ENCODE data around the gene SAMD4B.

DNA sequence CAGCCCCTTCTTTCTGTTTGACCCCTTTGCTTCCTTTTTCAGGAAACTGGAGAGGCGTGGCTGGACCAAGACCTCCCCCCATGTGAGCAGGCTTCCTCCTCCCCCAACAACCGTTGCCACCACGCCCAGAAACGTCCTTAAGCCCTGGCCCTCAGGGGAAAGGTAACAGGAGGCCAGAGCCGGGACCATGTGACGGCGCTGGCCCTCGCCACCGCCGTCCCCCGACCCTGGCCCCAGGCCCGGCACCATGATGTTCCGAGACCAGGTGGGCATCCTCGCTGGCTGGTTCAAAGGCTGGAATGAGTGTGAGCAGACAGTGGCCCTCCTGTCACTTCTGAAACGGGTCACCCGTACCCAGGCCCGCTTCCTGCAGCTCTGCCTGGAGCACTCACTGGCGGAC is 14.4 kb downstream of the SAMD4B start:
- TF ChIP-seq, protein P1, sequence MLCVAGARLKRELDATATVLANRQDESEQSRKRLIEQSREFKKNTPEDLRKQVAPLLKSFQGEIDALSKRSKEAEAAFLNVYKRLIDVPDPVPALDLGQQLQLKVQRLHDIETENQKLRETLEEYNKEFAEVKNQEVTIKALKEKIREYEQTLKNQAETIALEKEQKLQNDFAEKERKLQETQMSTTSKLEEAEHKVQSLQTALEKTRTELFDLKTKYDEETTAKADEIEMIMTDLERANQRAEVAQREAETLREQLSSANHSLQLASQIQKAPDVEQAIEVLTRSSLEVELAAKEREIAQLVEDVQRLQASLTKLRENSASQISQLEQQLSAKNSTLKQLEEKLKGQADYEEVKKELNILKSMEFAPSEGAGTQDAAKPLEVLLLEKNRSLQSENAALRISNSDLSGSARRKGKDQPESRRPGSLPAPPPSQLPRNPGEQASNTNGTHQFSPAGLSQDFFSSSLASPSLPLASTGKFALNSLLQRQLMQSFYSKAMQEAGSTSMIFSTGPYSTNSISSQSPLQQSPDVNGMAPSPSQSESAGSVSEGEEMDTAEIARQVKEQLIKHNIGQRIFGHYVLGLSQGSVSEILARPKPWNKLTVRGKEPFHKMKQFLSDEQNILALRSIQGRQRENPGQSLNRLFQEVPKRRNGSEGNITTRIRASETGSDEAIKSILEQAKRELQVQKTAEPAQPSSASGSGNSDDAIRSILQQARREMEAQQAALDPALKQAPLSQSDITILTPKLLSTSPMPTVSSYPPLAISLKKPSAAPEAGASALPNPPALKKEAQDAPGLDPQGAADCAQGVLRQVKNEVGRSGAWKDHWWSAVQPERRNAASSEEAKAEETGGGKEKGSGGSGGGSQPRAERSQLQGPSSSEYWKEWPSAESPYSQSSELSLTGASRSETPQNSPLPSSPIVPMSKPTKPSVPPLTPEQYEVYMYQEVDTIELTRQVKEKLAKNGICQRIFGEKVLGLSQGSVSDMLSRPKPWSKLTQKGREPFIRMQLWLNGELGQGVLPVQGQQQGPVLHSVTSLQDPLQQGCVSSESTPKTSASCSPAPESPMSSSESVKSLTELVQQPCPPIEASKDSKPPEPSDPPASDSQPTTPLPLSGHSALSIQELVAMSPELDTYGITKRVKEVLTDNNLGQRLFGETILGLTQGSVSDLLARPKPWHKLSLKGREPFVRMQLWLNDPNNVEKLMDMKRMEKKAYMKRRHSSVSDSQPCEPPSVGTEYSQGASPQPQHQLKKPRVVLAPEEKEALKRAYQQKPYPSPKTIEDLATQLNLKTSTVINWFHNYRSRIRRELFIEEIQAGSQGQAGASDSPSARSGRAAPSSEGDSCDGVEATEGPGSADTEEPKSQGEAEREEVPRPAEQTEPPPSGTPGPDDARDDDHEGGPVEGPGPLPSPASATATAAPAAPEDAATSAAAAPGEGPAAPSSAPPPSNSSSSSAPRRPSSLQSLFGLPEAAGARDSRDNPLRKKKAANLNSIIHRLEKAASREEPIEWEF (IDR thresholded peaks at IDR 0.05; ENCODE audit: insufficient replicate concordance, low read depth, low read length) = no peak
- TF ChIP-seq ESRRA (IDR thresholded peaks at IDR 0.05; ENCODE audit: low read length) = no peak
- TF ChIP-seq, protein P2, sequence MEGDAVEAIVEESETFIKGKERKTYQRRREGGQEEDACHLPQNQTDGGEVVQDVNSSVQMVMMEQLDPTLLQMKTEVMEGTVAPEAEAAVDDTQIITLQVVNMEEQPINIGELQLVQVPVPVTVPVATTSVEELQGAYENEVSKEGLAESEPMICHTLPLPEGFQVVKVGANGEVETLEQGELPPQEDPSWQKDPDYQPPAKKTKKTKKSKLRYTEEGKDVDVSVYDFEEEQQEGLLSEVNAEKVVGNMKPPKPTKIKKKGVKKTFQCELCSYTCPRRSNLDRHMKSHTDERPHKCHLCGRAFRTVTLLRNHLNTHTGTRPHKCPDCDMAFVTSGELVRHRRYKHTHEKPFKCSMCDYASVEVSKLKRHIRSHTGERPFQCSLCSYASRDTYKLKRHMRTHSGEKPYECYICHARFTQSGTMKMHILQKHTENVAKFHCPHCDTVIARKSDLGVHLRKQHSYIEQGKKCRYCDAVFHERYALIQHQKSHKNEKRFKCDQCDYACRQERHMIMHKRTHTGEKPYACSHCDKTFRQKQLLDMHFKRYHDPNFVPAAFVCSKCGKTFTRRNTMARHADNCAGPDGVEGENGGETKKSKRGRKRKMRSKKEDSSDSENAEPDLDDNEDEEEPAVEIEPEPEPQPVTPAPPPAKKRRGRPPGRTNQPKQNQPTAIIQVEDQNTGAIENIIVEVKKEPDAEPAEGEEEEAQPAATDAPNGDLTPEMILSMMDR (IDR thresholded peaks at IDR 0.05 in 2 of 3, conservative IDR thresholded peaks at IDR 0.05 in 1 of 3; ENCODE audit: control insufficient read depth in 2 of 3, extremely low read depth in 1 of 3, insufficient read depth in 1 of 3, low read depth in 3 of 3, low read length in 3 of 3) = no peak
- TF ChIP-seq, protein P3, sequence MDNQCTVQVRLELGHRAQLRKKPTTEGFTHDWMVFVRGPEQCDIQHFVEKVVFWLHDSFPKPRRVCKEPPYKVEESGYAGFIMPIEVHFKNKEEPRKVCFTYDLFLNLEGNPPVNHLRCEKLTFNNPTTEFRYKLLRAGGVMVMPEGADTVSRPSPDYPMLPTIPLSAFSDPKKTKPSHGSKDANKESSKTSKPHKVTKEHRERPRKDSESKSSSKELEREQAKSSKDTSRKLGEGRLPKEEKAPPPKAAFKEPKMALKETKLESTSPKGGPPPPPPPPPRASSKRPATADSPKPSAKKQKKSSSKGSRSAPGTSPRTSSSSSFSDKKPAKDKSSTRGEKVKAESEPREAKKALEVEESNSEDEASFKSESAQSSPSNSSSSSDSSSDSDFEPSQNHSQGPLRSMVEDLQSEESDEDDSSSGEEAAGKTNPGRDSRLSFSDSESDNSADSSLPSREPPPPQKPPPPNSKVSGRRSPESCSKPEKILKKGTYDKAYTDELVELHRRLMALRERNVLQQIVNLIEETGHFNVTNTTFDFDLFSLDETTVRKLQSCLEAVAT (IDR thresholded peaks at IDR 0.05) = no peak
- TF ChIP-seq POLR2AphosphoS5 (IDR thresholded peaks at IDR 0.05; ENCODE audit: low read length) = no peak
- TF ChIP-seq, protein P4, sequence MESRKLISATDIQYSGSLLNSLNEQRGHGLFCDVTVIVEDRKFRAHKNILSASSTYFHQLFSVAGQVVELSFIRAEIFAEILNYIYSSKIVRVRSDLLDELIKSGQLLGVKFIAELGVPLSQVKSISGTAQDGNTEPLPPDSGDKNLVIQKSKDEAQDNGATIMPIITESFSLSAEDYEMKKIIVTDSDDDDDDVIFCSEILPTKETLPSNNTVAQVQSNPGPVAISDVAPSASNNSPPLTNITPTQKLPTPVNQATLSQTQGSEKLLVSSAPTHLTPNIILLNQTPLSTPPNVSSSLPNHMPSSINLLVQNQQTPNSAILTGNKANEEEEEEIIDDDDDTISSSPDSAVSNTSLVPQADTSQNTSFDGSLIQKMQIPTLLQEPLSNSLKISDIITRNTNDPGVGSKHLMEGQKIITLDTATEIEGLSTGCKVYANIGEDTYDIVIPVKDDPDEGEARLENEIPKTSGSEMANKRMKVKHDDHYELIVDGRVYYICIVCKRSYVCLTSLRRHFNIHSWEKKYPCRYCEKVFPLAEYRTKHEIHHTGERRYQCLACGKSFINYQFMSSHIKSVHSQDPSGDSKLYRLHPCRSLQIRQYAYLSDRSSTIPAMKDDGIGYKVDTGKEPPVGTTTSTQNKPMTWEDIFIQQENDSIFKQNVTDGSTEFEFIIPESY (IDR thresholded peaks at IDR 0.05) = no peak
- no peak for TF ChIP-seq BACH1 (IDR thresholded peaks at IDR 0.05; ENCODE audit: borderline replicate concordance)
- no peak for TF ChIP-seq TARDBP (IDR thresholded peaks at IDR 0.05; ENCODE audit: borderline replicate concordance)
- TF ChIP-seq MYC (IDR thresholded peaks at IDR 0.05; ENCODE audit: insufficient read depth, insufficient read length, insufficient replicate concordance, low read length, severe bottlenecking) = no peak
- TF ChIP-seq, protein P5, sequence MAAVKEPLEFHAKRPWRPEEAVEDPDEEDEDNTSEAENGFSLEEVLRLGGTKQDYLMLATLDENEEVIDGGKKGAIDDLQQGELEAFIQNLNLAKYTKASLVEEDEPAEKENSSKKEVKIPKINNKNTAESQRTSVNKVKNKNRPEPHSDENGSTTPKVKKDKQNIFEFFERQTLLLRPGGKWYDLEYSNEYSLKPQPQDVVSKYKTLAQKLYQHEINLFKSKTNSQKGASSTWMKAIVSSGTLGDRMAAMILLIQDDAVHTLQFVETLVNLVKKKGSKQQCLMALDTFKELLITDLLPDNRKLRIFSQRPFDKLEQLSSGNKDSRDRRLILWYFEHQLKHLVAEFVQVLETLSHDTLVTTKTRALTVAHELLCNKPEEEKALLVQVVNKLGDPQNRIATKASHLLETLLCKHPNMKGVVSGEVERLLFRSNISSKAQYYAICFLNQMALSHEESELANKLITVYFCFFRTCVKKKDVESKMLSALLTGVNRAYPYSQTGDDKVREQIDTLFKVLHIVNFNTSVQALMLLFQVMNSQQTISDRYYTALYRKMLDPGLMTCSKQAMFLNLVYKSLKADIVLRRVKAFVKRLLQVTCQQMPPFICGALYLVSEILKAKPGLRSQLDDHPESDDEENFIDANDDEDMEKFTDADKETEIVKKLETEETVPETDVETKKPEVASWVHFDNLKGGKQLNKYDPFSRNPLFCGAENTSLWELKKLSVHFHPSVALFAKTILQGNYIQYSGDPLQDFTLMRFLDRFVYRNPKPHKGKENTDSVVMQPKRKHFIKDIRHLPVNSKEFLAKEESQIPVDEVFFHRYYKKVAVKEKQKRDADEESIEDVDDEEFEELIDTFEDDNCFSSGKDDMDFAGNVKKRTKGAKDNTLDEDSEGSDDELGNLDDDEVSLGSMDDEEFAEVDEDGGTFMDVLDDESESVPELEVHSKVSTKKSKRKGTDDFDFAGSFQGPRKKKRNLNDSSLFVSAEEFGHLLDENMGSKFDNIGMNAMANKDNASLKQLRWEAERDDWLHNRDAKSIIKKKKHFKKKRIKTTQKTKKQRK (IDR thresholded peaks at IDR 0.05; ENCODE audit: low read depth, low read length) = no peak
- TF ChIP-seq, protein P6, sequence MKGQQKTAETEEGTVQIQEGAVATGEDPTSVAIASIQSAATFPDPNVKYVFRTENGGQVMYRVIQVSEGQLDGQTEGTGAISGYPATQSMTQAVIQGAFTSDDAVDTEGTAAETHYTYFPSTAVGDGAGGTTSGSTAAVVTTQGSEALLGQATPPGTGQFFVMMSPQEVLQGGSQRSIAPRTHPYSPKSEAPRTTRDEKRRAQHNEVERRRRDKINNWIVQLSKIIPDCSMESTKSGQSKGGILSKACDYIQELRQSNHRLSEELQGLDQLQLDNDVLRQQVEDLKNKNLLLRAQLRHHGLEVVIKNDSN (IDR thresholded peaks at IDR 0.05; ENCODE audit: borderline replicate concordance, extremely low read length, insufficient read depth, low read depth, low read length) = no peak
